DMS153 (cell line): ENCODE results near the gene IER5L.
A peak's percentile ranks its signal among the peaks of the same experiment; 100 is the strongest.
"Not testable (repeated sequence)": the region's sequence is repeated elsewhere in the genome, so short reads cannot be mapped to it uniquely, and the experiment has no call there.

Experiments used
- DNase-seq: peaks from one replicate; lab custom pipeline; 2025; lab: John Stamatoyannopoulos, UW

IER5L gene

DNA sequence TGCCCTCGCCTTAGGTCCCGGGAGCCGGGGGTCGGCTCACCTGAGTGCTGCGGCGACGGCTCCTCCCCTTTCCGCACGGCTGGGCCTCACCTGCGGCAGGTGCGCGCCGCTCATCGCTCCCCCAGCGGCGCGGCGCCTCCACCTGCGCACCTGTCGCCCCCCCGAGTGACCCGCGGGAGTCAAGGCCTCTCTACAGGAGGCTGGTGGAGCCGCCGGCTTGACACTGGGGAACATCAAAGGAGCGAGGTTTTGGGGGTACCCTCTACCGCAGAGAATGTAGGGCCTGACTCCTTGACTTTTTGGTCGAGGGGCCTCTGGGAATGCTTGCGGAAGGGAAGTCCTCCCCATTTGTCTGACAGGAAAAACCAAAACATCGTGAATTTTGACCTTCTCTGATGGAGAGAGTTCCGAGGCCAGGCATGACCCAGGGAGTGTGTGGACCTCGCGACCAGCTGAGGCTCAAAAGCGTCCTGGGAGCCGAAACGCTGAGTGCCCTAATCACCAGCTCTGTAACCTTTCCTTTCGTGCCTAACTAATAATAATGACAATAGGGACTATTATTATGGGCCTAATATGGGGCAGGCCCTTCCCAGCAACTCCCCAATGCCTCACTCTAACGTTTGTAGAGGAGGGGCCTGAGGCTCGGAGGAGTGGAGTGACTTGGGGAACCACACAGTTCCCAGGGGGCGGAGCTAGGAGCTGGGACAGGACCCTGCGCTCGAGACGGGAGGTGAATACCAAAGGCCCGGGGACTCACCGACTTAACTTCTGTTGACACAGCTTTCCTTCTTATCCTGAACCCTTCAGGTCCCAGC is 714 bp upstream of the IER5L start:
- no peak for DNase-seq

DNA sequence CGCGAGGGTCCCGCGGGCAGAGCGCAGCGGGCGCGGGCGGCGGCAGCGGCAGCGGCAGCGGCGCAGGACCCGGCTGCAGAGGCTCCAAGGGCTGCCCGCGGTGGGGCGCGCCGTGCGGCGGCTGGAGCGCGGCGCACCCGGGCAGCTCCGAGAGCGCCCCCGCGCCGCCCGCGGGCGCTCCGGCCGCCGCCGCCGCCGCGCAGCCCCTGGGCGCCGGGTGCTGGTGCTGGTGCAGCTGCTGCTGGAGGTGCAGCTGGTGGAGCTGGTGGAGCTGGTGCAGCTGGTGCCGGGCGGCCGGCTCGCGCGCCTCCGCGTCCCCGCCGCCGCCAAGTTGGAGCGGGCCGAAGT is 644 bp downstream of the IER5L start:
- no peak for DNase-seq

DNA sequence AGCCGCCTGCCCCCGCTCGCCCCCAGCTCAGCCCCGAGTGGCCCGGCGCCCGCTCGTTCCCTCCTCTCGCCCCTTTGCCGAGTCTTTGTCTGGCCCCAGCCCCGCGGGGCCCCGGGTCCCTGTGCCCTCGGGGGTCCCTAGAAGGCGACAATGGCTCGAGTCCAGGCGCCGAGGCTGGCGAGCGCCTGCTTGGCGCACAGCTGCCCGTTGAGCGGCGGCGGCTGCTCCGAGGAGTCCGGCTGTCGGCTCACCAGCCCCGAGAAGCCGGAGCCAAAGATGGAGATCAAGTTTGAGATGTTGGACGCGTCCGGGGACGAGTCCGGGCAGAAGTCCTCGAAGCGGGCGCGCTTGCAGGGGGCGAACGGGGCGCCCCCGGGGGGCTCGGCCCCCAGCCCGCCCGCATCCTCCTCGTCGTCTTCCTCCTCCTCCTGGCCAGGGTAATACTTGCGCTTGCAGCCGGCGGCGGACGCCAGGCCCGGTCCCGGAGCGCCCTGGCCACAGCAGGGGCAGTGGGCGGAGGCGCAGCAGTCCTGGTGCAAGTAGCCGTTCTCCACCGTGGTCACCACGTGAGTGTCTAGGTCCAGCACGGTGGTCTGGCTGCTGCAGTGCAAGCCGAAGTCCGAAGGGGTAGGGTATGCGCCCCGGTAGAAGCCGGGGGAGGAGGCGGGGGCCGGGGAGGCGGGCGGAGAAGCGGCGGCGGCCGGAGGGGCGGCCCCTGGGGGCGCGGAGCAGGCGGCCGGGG is 1.2 kb downstream of the IER5L start:
- no peak for DNase-seq

DNA sequence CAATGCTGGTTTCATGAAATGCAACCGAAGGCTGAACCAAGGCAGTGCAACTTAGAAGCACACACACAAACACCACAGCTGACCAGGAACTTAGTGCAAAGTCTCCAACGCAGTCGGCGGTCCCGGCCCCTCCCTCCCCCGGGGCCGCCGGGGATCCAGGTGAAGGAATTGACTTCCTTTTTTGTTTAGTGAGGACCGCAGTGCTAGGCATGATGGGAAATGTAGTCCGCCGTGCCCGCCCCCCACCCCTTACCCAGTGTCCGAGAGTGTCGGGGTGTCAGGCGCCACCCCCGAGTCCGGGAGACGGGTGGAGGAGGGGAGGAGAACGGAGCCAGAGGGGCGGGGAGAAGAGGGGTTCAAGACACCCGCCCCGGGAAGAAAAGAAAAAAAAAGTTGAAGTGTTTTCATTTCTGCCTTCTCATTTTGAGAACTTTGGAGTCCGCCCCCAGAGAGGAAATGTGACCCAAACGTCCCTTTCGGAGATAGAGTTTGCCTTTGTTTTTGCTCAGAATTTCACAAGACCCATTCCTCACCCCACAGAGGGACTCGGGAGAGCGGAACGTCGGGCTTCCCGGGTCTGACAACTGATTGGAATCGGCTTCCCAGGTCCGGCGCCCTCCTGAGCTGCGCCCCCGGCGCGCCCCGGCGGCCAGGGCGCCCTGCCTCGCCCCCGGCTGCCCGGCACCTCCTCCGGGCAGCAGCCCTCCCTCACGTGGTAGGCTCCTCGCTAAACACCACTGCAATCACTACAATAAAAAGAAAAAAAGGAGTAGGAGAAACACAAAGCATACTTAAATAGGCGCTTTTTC is 2.0 kb downstream of the IER5L start:
- peak; percentile 80 for DNase-seq

DNA sequence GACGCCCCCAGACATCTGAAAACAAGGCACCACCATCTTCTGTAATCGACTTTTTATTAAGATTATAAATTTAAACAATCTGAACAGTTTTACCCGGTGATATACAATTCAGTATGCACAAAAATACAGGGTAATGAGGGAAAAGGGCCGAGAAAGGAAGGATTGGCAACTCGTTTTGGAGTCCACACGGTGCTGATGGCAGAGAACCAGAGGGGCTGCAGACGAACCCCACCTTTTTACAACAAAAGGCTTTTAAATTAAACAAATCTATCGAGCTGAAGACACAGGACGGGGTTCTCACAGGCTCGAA is 2.6 kb downstream of the IER5L start:
- DNase-seq = no peak

DNA sequence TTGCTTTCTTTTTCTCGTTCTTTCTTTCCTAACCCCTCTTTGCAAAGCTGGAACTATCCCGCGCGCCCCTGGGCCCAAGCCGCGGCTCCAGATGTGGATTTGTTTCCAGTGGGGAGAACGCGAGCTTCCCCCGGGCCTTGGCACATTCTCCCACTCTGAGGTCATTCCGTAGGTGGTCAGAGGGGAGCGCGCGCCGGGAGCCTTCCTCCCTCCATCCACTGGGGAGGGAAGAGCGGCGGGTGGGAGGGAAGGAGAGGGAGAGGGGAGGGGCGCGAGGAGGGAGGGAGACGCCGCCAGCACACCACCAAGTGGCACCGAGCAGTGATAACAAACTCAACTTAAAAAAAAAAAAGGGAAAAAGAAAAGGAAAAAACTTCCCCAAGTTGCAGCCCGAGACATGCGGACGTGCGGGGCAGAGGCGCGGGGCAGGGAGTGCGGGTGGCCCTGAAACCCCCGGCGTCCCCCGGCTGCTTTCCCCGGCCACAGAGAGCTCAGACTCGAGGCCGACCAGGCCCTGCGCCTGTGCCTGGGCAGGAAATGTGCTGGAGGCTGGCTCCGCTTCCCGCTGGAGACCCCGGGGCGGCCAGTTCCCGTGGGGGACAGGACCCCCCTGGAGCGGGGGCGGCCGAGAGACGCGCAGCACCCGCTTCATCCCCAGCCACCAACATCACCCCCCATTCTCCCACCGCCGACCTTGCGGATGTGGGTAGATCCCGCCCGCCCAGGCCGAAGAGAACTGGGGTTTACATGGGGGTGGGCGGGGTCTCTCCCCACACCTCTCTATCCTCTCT is 3.1 kb downstream of the IER5L start:
- DNase-seq = no peak

DNA sequence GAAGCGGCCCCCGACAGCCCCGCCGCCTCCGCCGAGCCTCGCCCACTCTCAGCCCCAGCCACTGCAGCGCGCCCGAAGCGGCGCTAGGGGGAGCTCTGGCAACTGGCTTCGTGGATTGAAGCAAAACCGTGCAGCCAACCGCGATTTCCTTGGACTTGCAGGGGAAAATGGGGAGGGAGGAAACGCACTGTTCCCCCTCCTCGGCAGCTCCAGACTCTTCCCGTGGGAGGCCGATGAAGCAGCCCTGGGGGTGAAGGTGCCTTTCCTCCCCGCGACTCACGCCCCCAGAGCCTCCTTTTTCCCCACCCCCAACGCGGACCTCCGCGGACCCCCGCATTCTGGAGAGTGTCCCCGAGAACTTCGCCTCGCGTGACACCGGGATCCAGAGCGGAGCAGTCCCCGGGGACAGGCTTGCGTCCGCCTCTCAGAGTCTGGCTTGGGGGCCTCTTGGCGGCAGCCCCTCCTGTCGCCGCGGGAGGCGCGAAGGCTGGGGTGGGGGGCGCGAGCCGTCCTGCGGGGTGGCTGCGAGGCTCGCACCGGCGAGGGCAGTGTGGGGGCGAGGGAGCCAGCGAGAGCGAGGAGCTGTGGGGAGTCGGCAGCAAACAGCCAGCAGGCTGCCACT is 3.8 kb downstream of the IER5L start:
- DNase-seq = peak; percentile 77

DNA sequence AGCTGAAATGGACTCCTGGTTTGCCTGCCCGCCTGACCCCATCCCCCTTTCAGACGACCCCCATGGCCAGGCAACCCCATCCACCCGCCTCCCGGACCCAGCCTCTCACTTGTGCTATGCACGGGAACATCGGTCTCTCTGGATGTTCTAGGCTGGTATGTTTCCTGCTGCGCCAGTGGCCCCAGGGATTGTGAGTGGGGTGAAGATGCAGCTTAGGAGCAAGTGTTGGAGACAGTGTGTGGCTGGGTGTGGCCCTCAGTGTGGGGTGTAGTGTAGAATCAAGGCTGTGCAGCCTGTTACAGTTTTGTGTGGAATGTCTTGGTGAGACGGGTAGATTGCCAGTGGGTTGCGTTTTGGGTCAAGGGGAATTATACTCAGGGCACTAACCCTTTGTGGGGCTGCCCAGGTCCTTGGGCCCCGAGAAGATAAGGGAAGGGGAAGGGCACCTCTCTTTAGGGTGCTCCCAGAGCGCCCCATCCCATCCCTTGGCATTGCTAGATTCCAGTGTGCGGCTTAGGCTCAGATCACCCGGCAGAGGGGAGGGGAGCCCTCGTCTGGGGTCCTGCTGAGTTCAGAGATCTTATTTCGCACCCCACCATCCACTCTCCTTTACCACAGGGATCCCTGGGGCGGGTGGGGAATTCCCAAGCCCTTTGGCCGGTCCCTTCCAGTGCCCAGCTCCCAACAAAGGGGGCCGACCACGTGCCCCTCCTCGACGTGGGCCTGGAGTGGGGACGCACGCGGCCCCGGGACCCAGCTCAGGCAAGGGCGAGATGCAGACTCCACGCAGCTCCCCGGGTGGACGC is 4.6 kb downstream of the IER5L start:
- no peak for DNase-seq

DNA sequence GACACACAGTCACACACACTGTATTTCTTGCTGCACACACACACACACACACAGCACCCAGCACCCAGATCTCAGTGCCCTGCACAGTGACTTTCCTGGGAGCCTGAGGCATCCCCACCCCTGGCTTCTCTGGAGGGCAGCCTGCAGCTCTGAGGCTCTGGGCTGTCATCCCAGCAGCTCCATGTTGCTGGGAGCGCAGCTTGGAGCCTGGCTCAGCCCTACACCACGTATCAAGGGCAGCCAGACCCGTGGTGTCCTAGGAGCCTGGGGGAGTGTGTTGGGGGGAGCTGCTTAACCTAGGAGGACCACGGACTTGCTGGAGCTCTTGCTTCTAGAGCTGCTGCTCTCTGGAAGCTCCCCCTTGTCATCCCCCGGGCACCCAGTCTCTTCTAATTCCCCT is 5.2 kb downstream of the IER5L start:
- DNase-seq = no peak

DNA sequence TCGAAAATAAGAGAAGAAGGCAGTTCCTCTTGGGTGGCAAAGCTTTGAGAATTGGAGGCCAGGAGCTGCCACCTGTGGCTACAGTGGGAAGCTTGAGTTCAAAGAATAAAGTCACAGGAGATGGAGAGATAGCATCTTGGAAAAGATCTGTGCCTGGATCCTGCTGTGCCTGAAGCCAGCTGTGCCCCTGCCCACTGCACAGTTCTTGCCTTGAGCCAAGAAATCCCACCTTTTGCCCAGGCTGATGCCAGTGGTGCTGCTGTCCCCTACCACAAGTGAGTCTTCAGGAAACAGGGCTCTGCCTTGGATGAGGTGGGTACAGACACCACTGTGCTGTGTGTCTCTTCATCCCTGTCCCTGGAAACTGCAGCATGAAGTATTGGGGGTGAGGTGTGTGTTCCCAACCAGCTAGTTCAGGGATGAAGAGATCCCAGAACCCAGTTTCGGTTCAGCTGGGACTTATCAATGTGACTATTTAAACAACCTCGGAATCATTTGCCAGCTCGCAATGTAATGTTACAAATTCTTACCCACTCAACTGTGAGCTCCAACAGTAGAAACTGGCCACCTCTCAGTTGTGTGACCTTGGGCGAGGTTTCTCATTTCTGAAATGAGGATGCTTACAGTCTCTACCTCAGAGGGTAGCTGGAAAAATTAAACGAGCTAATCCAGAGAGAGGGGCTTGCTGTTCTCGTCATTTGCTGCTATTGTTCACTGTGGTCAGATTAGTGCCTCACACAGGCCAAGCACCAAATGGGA is 5.9 kb downstream of the IER5L start:
- DNase-seq = no peak

DNA sequence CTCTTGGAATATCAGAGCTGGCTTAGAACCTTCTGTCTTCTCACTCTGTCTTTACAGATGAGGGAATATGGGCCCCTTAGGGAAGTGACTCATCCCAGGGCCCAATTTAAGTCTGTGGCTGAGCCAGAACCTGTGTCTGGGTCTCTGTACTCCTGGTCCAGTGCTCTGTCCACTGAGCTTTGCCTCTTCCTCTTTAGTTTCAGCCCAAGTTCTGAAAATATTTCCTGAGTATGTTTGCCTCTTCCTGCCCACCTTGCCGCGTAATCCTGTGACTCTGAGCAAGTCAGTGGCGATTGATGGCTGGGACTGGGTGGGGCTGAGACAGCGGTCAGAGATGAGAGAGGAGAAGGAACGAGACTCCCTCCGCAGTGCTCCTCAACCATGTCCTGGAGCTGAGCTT is 7.8 kb downstream of the IER5L start:
- DNase-seq = no peak

DNA sequence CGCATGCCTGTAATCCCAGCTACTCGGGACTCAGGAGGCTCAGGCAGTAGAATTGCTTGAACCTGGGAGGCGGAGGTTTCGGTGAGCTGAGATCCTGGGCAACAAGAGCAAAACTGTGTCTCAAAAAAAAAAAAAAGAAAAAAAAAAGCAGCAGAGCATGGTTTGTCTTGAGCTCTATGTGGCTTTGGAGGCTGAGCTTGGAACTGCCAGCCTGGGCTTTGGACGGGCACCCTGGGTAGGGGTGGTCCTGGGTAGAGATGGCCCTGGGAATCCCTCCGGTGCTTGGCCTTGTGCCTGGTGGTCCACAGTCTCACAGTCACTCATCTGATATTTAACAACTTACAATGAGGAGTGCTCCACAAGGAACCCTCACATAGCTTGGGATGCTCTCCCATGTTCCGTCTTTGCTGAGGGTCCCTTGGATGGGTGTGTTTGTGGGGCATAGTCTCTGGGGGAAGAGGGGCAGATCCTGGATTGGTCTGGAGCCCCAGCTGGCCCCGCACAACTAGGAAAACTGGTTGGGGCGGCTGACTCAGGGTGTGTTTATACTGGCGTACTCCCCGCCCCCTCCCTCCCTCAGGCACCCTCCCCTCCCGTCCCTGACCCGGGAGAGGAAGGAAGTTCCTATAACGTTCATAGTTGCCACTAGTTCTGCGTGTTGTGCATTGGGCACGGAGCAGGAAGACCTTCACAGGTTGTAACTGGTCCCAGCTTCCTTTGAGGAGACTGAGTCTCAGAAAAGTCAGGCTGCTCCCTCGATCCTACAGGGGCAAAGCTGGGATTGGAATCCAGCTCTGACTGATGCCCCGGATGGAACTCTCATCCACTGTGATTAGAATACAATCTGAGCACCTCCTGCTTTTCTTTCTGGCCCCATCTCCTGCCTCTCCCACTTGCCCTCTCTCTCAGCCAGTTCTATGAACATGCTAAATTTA is 11.2 kb downstream of the IER5L start:
- peak; percentile 72 for DNase-seq

DNA sequence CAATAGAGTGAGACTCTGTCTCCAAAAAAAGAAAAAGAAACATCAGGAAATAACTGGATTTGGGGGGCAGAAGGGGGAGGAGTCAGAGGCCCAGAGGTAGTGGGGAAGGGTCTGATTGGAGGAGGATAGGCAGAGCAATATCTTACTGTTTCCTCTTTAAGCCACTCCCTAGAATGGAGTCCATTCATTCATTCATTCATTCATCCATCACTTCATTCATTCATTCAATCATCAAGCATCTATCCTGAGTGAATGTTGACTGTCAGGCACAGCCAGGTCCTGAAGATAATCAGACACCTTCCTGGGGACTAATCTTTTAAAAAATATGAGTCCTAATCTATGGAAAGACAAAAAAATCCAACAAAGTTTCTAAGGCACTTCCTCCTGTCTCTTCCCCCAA is 12.9 kb downstream of the IER5L start:
- DNase-seq = no peak

DNA sequence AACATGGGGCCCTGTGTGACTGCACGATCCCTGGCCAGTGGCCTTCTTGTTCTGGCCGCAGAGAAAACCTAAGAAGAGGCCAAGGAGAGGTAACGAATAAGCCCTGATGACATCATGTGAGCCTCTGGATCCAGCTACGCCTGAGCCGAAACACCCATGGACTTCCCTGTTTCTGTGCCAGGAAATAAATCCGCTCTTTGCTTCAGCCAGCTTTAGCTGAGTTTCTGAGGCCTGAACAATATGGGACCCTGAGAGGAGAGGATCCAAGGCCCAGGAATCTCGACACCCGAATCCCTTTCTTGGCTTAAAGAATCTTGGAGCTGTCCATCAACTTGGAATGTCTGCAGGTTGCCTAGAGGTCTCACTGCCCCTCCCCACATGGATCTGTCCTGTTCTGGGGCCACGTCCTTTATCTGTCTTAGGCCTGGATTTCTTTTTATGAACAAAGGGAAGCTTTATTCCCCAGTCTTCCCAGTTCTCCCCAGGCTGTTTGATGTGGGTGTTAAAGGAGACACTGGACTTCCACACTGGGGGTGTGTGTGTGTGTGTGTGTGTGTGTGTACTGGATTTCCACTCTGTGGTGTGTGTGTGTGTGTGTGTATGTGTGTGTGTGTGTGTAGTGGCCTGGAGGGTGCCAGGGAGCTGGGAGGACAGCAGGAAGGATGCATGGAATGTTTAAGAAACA is 13.7 kb downstream of the IER5L start:
- DNase-seq = no peak

DNA sequence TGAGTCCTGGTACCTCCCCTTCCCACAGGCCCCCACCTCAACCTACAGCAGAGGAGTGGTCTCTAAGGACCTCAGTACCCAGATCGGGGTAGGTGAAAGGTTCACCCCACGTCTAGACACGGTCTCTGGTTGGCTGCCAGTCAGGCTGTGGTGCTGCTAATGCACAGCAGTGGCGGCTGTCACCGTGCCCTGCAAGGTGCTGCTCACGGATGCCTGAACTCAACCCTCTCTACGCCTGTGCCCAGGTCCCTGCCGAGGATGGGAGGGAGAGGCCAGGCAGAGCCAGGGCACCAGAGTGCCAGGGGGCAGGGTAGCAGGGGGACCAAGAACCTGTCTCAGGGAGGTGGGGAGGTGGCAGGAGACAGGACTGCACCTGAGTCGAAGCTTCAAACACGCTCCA is 14.3 kb downstream of the IER5L start:
- no peak for DNase-seq

DNA sequence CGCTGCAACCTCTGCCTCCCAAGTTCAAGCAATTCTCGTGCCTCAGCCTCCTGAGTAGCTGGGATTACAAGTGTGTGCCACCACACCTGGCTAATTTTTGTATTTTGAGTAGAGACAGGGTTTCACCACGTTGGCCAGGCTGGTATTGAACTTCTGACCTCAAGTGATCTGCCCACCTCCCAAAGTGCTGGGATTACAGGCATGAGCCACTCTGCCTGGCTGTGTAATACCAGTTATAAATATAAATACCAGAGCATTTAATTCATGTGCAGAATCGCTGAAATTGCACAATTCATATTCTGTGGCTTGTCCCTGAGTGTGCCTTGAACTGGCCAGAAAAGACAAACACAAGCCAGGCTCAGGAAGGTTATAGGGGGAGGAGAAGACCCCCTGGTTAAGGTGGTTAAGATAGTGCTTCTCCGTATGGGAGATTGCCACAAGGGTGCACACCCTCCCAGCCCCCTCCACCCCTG is 14.8 kb downstream of the IER5L start:
- DNase-seq = not testable (repeated sequence)

DNA sequence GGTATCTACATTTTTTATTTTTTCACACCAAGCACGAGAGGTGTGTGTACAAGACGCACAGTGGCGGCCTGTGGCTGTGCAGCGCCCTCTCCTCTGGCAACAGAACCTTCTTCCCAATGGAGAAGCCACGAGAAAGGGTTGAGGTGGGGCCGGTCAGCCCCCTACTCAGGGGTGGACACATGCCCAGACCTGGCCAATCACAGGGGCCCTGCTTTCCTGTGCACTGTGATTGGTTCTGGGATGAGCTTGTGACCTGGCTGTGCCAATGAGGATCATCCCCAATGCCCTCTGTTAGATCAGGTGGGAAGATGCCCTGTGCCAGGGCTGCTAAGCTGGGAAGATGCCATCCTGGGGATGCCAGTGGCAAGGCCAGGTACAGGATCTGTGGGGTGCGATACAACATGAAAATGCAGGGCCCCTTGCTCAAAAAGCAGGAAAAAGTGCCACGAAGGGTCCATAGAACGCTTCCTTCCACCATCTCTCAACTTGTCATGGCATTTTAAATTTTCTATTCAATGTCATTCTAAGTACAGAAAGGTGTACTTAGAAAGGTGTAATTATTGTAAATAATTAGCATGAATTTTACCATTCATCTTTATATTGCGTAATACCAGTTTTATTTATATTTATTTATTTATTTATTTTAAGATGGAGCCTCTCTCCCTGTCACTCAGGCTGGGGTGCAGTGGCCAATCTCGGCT is 15.4 kb downstream of the IER5L start:
- DNase-seq = no peak

DNA sequence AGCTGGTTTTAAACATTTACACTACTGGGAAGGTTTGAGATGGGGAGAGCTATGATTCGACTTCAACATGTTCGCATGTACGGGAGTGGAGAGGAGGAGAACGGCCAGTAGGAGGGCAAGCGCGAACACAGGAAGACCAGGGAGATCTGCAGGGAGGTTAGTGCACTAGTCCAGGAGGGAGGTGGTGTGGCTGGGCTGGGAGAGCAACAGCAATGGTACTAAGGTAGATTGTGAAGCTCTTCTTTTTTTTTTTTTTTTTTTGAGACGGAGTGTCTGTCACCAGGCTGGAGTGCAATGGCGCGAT is 16.6 kb downstream of the IER5L start:
- DNase-seq = no peak
